Dendritic cell treated with granulocyte-macrophage colony-stimulating factor and Interleukin-4, amounts not matched to agents 40 ng/mL and 50 ng/mL, for 4 days (primary cell): Measurements from ENCODE around the gene PSAP.

Experiments used
- H3K27ac Mint-ChIP-seq: one replicate; pipeline ENCODE4 v1.8.0; 2022; ENCODE audit warnings: mild to moderate bottlenecking, mixed read lengths
- H3K27me3 Mint-ChIP-seq: one replicate; pipeline ENCODE4 v1.8.0; 2022; ENCODE audit warnings: mild to moderate bottlenecking, mixed read lengths
- H3K36me3 Mint-ChIP-seq: one replicate; pipeline ENCODE4 v1.8.0; 2022; ENCODE audit warnings: low read depth, mixed read lengths
- H3K4me1 Mint-ChIP-seq: one replicate; pipeline ENCODE4 v1.8.0; 2022; ENCODE audit warnings: low read depth, mixed read lengths
- H3K4me3 Mint-ChIP-seq: one replicate; pipeline ENCODE4 v1.8.0; 2022; ENCODE audit warnings: mild to moderate bottlenecking, moderate library complexity, mixed read lengths
- H3K9me3 Mint-ChIP-seq: one replicate; pipeline ENCODE4 v1.8.0; 2022; ENCODE audit warnings: mixed read lengths
- intact Hi-C: fragments of 100-400 bp; cut with micrococcal nuclease; formaldehyde crosslinking; loops from one replicate; pipeline ENCODE4 v1.15.0; 2022

PSAP gene

GRCh38 chr10:71766717-71767419 is 84.2 kb downstream of the PSAP start:
- intact Hi-C loops: no loop called here
- peaks cover 89% of the 10 kb centered on the region for H3K4me1 Mint-ChIP-seq
- peak overlapping the region; percentile 90 for H3K27ac Mint-ChIP-seq
- peaks cover 93% of the 10 kb centered on the region for H3K36me3 Mint-ChIP-seq
- H3K9me3 Mint-ChIP-seq: no peaks in the 10 kb centered on the region
- peak overlapping the region; percentile 58 for H3K4me3 Mint-ChIP-seq
- H3K27me3 Mint-ChIP-seq: no peaks in the 10 kb centered on the region
